GM18499 (cell line): ENCODE results near the gene MC1R.
"Not testable (repeated sequence)": the region's sequence is repeated elsewhere in the genome, so short reads cannot be mapped to it uniquely, and the experiment has no call there.

Source experiments
- ATAC-seq: cut with Tn5 transposase; IDR thresholded peaks from one replicate; pipeline ENCODE4 v1.9.1; 2021; ENCODE audit warnings: moderate number of reproducible peaks; ENCODE audit not compliant: insufficient read depth, unreplicated experiment

The MC1R gene

GRCh38 chr16:89934019-89934418 is 15.4 kb downstream of the MC1R start:
- ATAC-seq: not testable (repeated sequence)

DNA sequence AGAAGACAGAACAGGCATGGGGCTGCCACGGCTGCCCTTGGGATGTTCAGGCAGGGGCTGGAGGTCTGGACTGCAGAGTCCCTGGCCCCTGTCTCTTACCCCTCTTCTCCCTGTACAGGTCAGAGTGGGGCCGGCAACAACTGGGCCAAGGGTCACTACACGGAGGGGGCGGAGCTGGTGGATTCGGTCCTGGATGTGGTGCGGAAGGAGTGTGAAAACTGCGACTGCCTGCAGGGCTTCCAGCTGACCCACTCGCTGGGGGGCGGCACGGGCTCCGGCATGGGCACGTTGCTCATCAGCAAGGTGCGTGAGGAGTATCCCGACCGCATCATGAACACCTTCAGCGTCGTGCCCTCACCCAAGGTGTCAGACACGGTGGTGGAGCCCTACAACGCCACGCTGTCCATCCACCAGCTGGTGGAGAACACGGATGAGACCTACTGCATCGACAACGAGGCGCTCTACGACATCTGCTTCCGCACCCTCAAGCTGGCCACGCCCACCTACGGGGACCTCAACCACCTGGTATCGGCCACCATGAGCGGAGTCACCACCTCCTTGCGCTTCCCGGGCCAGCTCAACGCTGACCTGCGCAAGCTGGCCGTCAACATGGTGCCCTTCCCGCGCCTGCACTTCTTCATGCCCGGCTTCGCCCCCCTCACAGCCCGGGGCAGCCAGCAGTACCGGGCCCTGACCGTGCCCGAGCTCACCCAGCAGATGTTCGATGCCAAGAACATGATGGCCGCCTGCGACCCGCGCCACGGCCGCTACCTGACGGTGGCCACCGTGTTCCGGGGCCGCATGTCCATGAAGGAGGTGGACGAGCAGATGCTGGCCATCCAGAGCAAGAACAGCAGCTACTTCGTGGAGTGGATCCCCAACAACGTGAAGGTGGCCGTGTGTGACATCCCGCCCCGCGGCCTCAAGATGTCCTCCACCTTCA is 16.2 kb downstream of the MC1R start:
- ATAC-seq: no peak

DNA sequence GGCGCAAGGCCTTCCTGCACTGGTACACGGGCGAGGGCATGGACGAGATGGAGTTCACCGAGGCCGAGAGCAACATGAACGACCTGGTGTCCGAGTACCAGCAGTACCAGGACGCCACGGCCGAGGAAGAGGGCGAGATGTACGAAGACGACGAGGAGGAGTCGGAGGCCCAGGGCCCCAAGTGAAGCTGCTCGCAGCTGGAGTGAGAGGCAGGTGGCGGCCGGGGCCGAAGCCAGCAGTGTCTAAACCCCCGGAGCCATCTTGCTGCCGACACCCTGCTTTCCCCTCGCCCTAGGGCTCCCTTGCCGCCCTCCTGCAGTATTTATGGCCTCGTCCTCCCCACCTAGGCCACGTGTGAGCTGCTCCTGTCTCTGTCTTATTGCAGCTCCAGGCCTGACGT is 17.0 kb downstream of the MC1R start:
- ATAC-seq: not testable (repeated sequence)

DNA sequence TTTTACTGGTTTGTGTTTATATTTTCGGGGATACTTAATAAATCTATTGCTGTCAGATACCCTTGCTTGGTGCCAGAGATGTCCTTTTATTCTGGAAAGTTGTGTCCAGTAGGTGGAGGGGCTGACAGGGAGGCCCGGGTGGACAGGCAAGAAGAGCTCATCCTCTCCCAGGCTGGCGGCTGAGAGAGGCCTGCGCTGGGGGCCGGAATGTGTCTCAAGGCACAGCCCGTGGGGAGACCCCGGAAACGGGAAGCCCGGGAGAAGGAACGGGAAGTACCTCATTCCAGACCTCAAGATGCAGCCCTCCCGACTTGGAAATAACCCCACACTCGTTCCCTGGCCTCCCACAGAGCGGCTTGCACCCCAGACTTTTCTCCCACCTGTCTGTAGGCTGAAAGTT is 17.4 kb downstream of the MC1R start:
- no peak for ATAC-seq

DNA sequence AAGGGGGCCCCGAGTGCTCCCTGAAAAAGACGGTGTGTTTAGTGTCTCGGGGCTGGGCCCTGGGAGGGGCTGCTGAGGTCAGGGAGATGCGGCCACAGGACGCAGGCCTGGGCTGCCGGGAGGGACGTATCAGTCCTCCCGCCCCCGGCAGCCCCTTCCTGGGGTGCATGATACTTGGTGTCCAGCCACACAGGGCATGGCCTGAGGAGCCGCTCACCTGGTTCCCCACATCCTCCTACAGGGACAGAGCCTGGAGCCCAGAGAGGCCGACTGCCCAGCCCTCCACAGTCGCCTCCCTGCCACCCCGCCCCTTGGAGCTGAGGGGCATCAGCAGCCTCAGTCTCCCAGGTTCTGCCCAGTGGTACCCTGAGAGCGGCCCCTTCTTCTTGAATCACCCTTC is 17.8 kb downstream of the MC1R start:
- ATAC-seq: no peak

DNA sequence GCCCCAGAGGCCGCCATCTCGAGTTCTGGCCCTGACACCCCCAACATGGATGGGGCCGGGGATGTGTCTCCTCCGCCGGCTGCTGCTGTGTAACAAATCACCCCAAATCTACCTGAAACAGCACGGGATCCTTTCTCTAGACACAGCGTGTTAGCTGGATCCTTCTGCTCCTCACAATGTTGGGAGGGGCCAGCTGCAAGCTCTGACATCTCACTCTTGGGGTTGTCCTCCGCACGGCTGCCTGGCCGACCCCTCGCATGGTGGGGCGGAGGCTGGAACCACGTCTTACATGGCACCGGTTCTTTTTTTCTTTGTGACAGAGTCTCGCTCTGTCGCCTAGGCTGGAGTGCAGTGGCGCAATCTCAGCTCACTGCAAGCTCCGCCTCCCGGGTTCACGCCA is 18.3 kb downstream of the MC1R start:
- no peak for ATAC-seq

DNA sequence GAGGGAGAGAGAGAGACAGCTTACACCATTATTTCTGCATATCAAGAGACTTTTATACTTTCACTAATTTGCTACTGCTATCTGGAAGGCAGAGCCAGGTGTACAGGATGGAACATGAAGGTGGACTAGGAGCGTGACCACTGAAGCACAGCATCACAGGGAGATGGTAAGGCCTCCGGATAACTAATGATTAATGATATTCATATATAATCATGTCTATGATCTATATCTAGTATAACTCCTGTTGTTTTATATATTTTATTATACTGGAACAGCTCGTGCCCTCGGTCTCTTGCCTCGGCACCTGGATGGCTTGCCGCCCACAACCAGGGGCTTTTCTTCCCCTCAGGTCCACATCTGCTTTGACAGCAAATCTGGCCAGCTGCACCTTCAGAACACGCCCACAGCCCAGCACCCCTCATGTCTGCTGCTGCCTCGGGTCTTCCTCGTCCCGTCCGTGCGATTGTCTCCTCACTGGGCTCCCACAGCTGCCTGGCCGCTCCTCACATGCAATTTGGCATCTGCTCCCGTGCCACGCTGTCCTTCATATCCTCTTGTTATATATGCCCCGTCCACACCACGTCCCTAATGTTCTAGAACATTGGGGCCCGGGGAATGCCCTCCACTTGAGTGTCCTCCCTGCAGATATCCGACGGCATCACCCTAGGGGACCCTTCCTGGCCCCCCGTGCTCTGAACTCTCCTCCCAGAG is 19.7 kb downstream of the MC1R start:
- ATAC-seq: no peak

DNA sequence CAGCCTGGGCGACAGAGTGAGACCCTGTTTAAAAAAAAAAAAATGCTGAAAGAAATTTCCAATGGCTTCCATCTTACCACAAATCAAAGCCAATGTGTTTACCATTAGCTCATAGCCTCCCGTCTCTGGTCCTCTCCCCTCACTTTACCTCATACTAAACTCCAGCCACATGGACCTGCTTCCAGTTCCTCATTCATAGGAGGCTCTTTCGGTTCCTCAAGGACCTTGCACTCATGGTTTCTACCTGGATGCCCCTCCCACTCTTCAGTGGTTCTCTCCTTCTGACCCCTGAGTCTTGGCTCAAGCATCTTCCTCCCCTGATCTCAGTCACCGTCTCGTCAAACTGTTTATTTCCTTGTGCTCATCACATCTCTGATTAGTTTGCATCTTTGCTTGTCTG is 26.1 kb downstream of the MC1R start:
- ATAC-seq: no peak

GRCh38 chr16:89945654-89946053 is 27.0 kb downstream of the MC1R start:
- ATAC-seq: no peak

GRCh38 chr16:89946515-89946914 is 27.9 kb downstream of the MC1R start:
- no peak for ATAC-seq

DNA sequence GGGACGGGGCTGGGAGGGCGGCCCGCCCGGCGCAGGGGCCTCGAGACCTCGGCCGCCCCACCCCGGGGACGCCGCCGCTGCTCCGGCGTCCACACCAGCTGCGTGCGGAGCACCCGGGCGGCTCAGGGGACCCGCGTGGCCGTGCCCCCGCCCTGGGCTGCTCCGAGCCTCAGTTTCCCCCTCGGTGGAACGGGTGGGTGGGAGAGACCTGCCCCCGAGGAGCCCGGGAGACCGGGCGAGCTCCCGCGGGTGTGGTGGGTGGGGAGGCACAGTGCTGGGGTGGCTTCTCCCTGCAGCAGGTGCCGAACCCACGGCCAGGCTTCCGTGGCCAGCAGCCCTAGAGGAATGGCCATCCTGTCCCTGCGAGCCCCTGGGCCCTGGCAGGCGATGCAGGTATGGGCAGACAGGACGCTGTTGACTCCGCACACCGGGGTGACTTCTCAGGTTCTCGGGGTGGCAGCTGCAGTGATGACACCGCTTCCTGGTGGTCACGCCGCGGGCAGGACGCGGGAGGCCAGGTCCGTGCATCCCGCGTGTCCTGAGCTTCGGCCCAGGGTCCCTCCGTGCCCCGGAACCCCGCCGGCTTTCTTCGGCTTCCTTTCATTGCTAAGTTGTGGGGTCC is 30.6 kb downstream of the MC1R start:
- no peak for ATAC-seq

DNA sequence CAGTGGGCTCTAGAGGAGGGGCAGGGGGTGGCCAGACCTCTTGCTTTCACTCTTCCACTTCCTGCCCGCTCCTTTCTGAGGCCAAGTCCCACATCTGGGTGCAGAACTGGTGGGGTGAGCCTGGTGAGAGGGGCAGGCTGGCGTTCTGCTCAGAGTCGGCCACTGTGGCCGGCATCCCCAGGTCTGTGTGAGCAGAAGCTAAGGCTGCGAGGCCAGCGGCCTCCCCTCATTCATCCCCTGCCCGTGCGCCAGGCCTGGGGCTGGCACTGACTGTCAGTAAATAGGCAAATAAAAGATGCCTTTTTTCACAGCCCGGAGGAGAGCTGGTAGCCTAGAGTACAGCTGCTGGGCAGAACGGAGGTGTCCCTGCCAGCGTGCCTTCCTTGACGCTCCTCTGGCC is 31.1 kb downstream of the MC1R start:
- no peak for ATAC-seq

DNA sequence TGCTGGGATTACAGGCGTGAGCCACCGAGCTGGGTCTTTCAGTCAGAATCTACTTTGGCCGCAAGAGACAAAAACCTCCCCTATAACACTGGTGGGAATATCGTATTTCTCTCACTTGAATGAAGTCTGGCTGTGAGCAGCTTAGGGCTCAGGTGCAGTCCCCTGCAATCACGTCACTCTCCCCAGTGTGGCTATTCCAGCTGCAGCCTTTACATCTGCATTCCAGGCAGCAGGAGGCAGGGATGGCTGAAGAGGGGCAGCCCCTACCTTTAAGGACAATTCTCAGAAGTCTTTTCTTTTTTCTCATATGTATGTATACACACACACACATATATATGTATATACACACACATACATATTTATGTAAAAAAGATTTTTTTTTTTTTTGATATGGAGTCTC is 32.8 kb downstream of the MC1R start:
- no peak for ATAC-seq

DNA sequence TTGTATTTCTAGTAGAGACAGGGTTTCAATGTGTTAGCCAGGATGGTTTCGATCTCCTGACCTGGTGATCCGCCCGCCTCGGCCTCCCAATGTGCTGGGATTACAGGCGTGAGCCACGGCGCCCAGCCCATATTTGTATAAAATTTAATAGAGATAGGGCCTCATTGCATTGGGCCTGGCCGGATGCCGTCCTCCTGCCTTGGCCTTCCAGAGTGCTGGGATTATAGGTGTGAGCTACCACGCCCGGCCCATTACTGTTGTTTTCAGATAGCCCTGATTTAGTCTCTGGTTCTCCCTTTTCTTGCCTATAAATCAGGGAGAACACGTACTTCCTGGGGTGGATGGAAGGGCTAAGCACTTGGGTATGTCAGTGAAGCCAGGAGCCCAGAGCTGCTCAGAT is 33.4 kb downstream of the MC1R start:
- no peak for ATAC-seq

- no peak for ATAC-seq
Measured at GRCh38 chr16:89952551-89952950, 33.9 kb downstream of the MC1R start.

DNA sequence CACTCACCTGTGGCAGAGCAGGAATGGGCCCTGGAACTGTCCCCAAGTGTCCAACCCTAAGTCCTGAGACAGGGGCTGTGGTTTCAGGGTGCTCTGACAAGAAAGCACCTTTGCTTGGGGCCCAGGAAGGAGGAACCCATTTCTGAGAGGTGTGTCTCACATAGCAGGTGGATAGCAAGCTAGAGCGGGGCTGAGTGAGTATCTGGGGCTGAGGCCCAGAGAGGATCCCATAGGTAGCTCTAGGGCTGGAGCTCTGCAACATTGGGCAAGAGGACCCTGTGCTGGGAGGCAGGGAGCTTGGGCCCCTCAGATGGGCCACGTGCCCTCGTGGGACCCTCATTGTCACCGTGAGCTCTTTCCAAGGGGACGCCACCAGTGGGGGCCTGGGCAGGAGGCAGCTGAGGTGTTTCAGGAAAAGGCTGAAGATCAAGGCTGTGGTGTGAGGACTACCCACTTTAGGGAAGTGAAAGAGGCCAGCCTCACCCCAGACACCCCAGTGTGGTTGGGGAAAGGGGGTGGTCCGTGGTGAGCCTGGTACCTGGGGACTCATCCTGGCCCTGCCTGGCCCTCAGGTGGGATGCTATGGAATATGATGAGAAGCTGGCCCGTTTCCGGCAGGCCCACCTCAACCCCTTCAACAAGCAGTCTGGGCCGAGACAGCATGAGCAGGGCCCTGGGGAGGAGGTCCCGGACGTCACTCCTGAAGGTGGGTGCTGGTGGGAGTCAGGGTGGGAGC is 35.2 kb downstream of the MC1R start:
- no peak for ATAC-seq

DNA sequence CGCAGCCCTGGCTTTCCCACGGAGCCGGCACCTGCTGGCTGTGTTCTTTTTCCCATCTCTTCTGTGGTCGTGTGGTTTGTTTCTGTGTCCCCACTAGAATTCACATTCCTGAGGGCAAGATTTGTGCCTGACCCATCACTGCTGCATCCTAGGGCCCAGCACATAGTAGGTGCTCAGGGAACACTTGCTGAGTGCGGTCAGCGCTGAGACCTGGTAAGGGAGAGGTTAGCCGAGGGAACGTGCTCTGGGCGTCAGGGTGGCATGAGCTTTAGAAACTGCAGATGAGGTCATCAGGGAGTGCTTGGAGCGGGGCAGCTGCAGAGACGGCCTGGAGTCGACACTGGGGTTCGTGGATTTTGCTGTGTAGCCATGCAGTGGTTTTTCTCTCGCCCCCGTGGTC is 35.8 kb downstream of the MC1R start:
- ATAC-seq: no peak

DNA sequence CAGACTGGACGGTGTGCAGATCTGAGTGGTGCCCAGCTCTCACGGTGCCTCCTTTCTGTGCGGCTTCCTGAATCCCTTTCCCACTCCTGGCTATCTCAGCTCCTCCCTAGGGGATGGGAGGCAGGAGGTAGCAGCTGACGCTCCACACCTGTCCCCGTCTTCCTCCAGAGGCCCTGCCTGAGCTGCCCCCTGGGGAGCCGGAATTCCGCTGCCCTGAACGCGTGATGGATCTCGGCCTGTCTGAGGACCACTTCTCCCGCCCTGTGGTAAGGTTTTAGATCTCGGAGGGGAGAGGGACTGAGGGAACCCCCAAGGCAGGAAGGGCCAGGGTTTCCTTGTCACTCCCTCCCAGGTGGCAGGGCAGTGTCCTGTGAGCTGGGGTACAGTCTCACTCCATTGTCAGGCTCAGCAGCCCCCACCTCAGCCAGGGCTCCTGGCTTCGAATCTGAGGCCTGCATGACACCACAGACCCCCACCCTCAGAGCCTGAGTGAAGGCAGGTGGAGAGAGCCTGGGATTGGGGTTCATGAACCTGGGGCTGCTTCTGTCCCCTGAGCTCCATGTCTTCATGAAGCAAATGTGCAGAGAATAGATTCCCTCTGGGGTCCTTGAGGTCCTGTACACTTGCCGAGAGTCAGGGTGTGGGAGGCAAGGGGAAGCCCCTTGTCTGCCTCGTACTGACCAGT is 36.5 kb downstream of the MC1R start:
- no peak for ATAC-seq

GRCh38 chr16:89956505-89957215 is 38.0 kb downstream of the MC1R start:
- no peak for ATAC-seq
